Esophagus (tissue), 2 donors: ENCODE data around the gene DKK1. TPM values are rescaled to one million over a fixed set of nuclear protein-coding genes. Genes with fewer than 3 reads are reported as not detected.
"Not testable (repeated sequence)": the region's sequence is repeated elsewhere in the genome, so short reads cannot be mapped to it uniquely, and the experiment has no call there.

ENCODE experiments used
- H3K27ac ChIP-seq, 2 donors: one replicate each; pipeline ENCODE4 v1.5.1; 2013; ENCODE audit warnings: low read depth in 2 of 2, mild to moderate bottlenecking in 2 of 2, inconsistent platforms in 1 of 2, low read length in 1 of 2, moderate library complexity in 1 of 2
- H3K27me3 ChIP-seq, 2 donors: one replicate each; pipeline ENCODE4 v1.6.1; 2013; ENCODE audit warnings: low read length in 2 of 2, control low read depth in 1 of 2, mild to moderate bottlenecking in 1 of 2; ENCODE audit not compliant: insufficient read depth in 2 of 2, control insufficient read depth in 1 of 2
- H3K36me3 ChIP-seq, 2 donors: one replicate each; pipeline ENCODE4 v1.6.1; 2013; ENCODE audit warnings: low read length in 1 of 2; ENCODE audit not compliant: control insufficient read depth in 2 of 2, insufficient read depth in 2 of 2
- H3K4me1 ChIP-seq, 2 donors: one replicate each; pipeline ENCODE4 v1.6.1; 2013; ENCODE audit warnings: low read length in 1 of 2; ENCODE audit not compliant: control insufficient read depth in 2 of 2, insufficient read depth in 2 of 2
- H3K4me3 ChIP-seq, 2 donors: one replicate each; pipeline ENCODE4 v1.5.1; 2013; ENCODE audit warnings: low read length in 2 of 2, mild to moderate bottlenecking in 2 of 2, low read depth in 1 of 2, moderate library complexity in 1 of 2
- H3K9me3 ChIP-seq, 2 donors: one replicate each; pipeline ENCODE4 v1.6.1; 2013; ENCODE audit warnings: mild to moderate bottlenecking in 2 of 2, low read depth in 1 of 2, low read length in 1 of 2, moderate library complexity in 1 of 2; ENCODE audit not compliant: control insufficient read depth in 2 of 2, insufficient read depth in 1 of 2
- WGBS, 2 donors: extraction: QIAGEN DNeasy Blood & Tissue Kit; methylation state at CpG; one replicate each; pipeline ENCODE4 v1.1.7; 2013; 5-methylcytosine and 5-hydroxymethylcytosine counted together
- polyA plus RNA-seq, 2 donors: library from polyadenylated mRNA; stranded (reverse); fragments of 200-250 nt; gene quantifications; one replicate each; pipeline ENCODE4 v1.2.3, GENCODE V29; 2013
- donor health status: healthy with polysubstance abuse.
- donor health status: Bipolar disorder and iron deficiency.

DKK1 gene
- polyA plus RNA-seq, 2 donors, result 0.41 to 10.0 TPM

DNA sequence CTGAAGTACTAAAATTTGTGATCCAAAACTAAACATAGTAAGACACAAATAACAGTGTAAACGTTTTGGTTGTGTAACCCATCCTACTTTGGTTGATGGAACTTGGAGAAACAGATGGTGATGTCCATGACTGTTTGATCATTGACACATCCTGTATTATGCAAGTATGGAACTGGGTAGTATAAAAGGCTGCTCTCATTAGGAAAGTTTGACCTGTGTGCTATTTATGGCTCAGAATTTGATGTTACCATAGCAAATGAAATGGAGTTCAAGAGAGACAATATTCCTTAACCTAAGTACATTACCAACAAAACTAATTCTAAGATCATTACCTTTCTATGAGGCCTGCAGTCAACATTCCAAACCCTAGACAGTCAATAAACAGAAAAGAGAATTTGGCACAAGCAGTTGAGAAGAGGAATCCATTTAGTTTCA is 39.9 kb downstream of the DKK1 start:
- Histone ChIP-seq H3K4me3 (no peak overlapping the region), H3K36me3 (no peaks in the 10 kb centered on the region), H3K27me3 (no peaks in the 10 kb centered on the region), H3K27ac (no peak overlapping the region), H3K4me1 (no peaks in the 10 kb centered on the region), H3K9me3 (no peaks in the 10 kb centered on the region)
- WGBS, 2 donors, result 20% methylated on average over 1 of the region's 1 CpG

DNA sequence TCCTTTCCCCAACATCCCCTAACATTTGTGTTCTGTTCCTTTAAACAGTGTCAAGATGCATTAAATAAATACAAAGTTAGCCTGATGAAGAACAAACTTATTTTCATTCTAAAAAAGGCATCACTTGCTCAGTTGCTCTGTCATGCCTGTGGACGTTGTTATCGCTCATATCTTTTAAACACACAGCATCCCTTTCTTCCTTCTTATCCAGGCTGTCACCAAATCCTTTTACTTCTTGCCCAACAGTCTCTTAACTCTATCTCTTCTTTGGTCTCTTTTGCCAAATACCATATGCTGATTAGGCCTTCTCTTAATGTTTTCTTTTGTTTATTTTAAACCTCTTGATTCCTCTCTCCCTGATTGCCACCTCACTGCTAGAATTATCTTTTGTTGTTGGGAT is 43.9 kb downstream of the DKK1 start:
- no peaks in the 10 kb centered on the region for H3K36me3 ChIP-seq
- no peak overlapping the region for H3K27ac ChIP-seq
- no peak overlapping the region for H3K4me3 ChIP-seq
- H3K4me1 ChIP-seq, result no peaks in the 10 kb centered on the region
- whole genome bisulfite sequencing, 2 donors, result 31 to 38% methylated on average over 2 of the region's 2 CpGs
- no peaks in the 10 kb centered on the region for H3K27me3 ChIP-seq
- H3K9me3 ChIP-seq, result no peaks in the 10 kb centered on the region

DNA sequence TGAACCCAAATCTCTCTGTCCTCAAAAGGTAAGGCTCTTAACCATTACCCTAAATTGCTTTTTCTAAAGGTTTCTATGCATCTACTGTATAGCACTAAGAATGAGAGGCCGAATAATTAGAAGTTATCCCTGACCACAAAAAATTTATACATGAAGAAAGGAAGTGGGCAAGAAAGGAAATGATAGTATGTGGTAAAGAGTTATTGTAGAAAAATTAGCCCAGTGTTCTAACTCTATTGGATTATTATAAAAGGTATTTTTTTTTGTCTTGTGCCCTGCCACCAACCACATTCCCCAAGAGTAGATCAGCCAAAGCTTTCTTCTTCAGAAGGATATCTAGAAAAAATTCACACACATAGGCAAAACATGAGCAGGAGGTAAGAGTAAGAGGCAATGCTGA is 45.4 kb downstream of the DKK1 start:
- H3K27me3 ChIP-seq, result no peaks in the 10 kb centered on the region
- H3K27ac ChIP-seq, result no peak overlapping the region
- 66 to 69% methylated on average over 1 of the region's 1 CpG for WGBS, 2 donors
- no peaks in the 10 kb centered on the region for H3K4me1 ChIP-seq
- H3K9me3 ChIP-seq, result no peaks in the 10 kb centered on the region
- no peak overlapping the region for H3K4me3 ChIP-seq
- no peaks in the 10 kb centered on the region for H3K36me3 ChIP-seq

DNA sequence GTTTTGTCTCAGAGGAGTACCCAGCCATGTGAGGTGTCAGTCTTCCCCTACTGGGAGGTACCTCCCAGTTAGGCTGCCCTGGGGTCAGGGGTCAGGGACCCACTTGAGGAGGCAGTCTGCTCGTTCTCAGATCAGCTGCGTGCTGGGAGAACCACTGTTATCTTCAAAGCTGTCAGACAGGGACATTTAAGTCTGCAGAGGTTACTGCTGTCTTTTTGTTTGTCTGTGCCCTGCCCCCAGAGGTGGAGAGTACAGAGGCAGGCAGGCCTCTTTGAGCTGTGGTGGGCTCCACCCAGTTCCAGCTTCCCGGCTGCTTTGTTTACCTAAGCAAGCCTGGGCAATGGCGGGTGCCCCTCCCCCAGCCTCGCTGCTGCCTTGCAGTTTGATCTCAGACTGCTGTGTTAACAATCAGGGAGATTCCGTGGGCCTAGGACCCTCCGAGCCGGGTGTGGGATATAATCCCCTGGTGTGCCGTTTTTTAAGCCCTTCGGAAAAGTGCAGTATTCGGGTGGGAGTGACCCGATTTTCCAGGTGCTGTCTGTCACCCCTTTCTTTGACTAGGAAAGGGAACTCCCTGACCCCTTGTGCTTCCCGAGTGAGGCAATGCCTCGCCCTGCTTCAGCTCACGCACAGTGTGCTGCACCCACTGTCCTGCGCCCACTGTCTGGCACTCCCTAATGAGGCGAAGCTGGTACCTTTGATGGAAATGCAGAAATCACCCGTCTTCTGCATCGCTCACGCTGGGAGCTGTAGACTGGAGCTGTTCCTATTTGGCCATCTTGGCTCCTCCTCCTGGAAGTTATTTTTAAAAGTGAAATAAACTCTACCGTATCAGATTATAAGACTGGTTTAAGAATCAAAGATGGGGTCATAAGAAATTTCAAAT is 51.7 kb downstream of the DKK1 start:
- H3K27me3 ChIP-seq, H3K9me3 ChIP-seq, H3K27ac ChIP-seq, H3K4me1 ChIP-seq, H3K4me3 ChIP-seq, H3K36me3 ChIP-seq: not testable (repeated sequence)
- WGBS, 2 donors, result 81 to 82% methylated on average over 20 to 21 of the region's 21 CpGs
